K562 (cell line): ENCODE measurements around the gene IL17REL. TPM values are rescaled to one million over a fixed set of nuclear protein-coding genes. Genes with fewer than 3 reads are reported as not detected.

ENCODE experiments used
- BMI1 ChIP-seq: fragments of 150-350 bp; IDR thresholded peaks from 2 replicates; pipeline ENCODE4 v1.6.1; 2014; ENCODE audit warnings: low read length
- BRD4 ChIP-seq: fragments of 200-600 bp; sonication (generic); IDR thresholded peaks from 2 replicates; pipeline ENCODE4 v1.6.1; 2017; ENCODE audit warnings: inconsistent platforms
- EGR1 ChIP-seq: fragments of 450-650 bp; conservative IDR thresholded peaks from 2 replicates; pipeline ENCODE4 v1.6.1; 2017; ENCODE audit warnings: mild to moderate bottlenecking
- FOXJ3 ChIP-seq: sonication (generic); formaldehyde crosslinking; IDR thresholded peaks from 2 replicates; pipeline ENCODE4 v1.4.0; 2020; ENCODE audit warnings: mild to moderate bottlenecking, missing genetic modification reagents
- NBN ChIP-seq: fragments of 450-650 bp; IDR thresholded peaks from 2 replicates; pipeline ENCODE4 v1.6.1; 2016; ENCODE audit warnings: low read depth, mild to moderate bottlenecking
- PPARD ChIP-seq: fragments of 250-450 bp; sonication (Bioruptor Pico); IDR thresholded peaks from 2 replicates; pipeline ENCODE4 v1.8.0; 2022; ENCODE audit warnings: inconsistent platforms, mild to moderate bottlenecking, moderate library complexity
- SRSF9 ChIP-seq: fragments of 200-400 bp; formaldehyde crosslinking; IDR thresholded peaks from 2 replicates; pipeline ENCODE4 v1.6.1; 2017; ENCODE audit warnings: low read depth, low read length, borderline replicate concordance
- TGIF2 ChIP-seq: sonication (generic); formaldehyde crosslinking; IDR thresholded peaks from 2 replicates; pipeline ENCODE4 v1.8.1; 2022; ENCODE audit warnings: mild to moderate bottlenecking, missing genetic modification reagents, moderate library complexity
- ZNF165 ChIP-seq: fragments of 250-450 bp; sonication (Bioruptor Pico); IDR thresholded peaks from 2 replicates; pipeline ENCODE4 v1.4.0; 2020; ENCODE audit warnings: borderline replicate concordance
- ZNF197 ChIP-seq: fragments of 200-800 bp; sonication (Bioruptor generic); IDR thresholded peaks from 2 replicates; pipeline ENCODE4 v1.6.1; 2016; ENCODE audit warnings: low read depth, missing genetic modification characterization, missing compliant biosample characterization
- ZNF23 ChIP-seq: fragments of 250-450 bp; sonication (Bioruptor Pico); IDR thresholded peaks from 2 replicates; pipeline ENCODE4 v1.4.0; 2020; ENCODE audit warnings: mild to moderate bottlenecking
- ZNF431 ChIP-seq: sonication (generic); formaldehyde crosslinking; IDR thresholded peaks from 2 replicates; pipeline ENCODE4 v1.8.0; 2022; ENCODE audit warnings: mild to moderate bottlenecking, missing genetic modification reagents
- ZNF583 ChIP-seq: fragments of 250-450 bp; sonication (Bioruptor Pico); IDR thresholded peaks from 2 replicates; pipeline ENCODE4 v1.4.0; 2020
- ZNF586 ChIP-seq: fragments of 450-650 bp; formaldehyde crosslinking; conservative IDR thresholded peaks from 2 replicates; pipeline ENCODE4 v1.4.0; 2020; ENCODE audit warnings: mild to moderate bottlenecking, moderate library complexity
- ZZZ3 ChIP-seq: fragments of 450-650 bp; IDR thresholded peaks from 2 replicates; pipeline ENCODE4 v1.6.1; 2016; ENCODE audit warnings: antibody characterized with exemption, mild to moderate bottlenecking, moderate library complexity
- polyA plus RNA-seq, 8 experiments: library from polyadenylated mRNA; depleted of rRNA in 4 of 8; stranded (reverse) in 5 of 8; unstranded in 3 of 8; fragments of >200 nt; fragmentation: Nextera tagmentation in 2 of 8; fragmentation: Illumina TruSeq in 1 of 8; extraction: Ambion mirVana in 2 of 8; extraction: Trizol in 1 of 8; gene quantifications; 2 replicates each; pipeline versions ENCODE4 v1.2.1 to v1.2.3, GENCODE V29; 2011 to 2014; ENCODE audit warnings: inconsistent platforms in 1 of 8, missing spikeins in 1 of 8
- total RNA-seq, 7 experiments: library from RNA; depleted of rRNA in 6 of 7; stranded (reverse); fragments of >200 nt in 6 of 7; fragmentation: Illumina TruSeq in 2 of 7; extraction: Trizol in 2 of 7; gene quantifications; 2 replicates each; pipeline versions ENCODE4 v1.2.1 to v1.2.3, GENCODE V29; 2011 to 2021; ENCODE audit warnings: low replicate concordance in 1 of 7
- TF ChIP-seq, protein P1 (sequence below): fragments of 200-800 bp; sonication (Bioruptor generic); IDR thresholded peaks from 2 replicates; pipeline ENCODE4 v1.6.1; 2016; ENCODE audit warnings: missing genetic modification characterization, missing compliant biosample characterization
- TF ChIP-seq, protein P2 (sequence below): fragments of 200-800 bp; sonication (Bioruptor generic); IDR thresholded peaks from 2 replicates; pipeline ENCODE4 v1.6.1; 2017; ENCODE audit warnings: missing genetic modification characterization, missing compliant biosample characterization
- TF ChIP-seq, protein P3 (sequence below): sonication (generic); formaldehyde crosslinking; IDR thresholded peaks from 2 replicates; pipeline ENCODE4 v1.8.0; 2023; ENCODE audit warnings: mild to moderate bottlenecking, missing genetic modification reagents

The IL17REL gene
- total and polyA plus RNA-seq, 9 of the 15 experiments (the other 6 are each of a cell fraction or from before 2014, with no cell fraction given): 0.05 to 0.42 (median 0.11) TPM; not detected in 4

DNA sequence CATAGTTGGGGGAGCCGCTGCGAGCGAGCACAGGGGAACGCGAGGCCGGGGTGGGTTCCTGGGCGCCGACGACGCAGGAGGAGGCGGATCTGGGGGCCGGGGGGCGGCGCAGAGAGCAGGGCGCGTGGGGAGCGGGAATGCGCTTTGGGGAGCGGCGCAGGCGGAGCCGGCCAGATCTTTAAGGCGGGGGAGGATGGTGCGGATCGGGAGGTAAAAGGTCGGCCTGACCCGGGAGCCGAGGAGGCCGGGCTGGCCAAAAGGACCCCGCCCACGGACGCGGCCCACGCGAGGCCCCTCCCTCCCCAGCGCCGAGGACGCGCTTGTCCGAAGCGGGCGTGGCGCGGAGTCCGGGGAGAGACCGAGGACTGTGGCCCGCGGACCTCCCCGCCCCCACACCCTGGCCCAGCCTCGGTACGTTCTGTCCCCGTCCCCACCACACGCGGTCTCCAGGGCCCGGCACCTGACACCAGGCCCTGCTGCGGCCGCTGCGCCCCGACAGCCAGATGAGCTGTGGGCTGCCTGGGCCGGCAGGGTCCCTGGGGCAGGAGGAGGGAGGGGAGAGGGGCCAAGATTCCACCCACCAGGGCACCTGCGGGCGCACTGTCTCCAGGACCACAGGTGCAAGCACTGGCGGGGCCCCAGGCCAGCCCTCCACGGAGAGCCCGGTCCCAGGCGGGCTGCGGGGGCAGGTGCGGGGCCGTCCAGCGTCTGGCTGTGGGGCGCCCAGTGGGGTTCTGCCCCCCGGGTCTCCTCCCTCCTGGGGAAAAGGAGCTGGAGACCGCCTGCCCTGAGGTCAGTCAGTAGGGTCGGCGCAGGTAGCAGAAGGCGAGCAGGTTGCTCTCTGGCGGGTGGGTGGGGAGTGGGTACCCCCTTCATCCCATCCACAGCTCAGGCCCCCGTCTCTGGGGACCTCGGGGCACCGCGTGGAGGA lies 41.1 kb downstream of the IL17REL start (continued):
- TF ChIP-seq, protein P1, sequence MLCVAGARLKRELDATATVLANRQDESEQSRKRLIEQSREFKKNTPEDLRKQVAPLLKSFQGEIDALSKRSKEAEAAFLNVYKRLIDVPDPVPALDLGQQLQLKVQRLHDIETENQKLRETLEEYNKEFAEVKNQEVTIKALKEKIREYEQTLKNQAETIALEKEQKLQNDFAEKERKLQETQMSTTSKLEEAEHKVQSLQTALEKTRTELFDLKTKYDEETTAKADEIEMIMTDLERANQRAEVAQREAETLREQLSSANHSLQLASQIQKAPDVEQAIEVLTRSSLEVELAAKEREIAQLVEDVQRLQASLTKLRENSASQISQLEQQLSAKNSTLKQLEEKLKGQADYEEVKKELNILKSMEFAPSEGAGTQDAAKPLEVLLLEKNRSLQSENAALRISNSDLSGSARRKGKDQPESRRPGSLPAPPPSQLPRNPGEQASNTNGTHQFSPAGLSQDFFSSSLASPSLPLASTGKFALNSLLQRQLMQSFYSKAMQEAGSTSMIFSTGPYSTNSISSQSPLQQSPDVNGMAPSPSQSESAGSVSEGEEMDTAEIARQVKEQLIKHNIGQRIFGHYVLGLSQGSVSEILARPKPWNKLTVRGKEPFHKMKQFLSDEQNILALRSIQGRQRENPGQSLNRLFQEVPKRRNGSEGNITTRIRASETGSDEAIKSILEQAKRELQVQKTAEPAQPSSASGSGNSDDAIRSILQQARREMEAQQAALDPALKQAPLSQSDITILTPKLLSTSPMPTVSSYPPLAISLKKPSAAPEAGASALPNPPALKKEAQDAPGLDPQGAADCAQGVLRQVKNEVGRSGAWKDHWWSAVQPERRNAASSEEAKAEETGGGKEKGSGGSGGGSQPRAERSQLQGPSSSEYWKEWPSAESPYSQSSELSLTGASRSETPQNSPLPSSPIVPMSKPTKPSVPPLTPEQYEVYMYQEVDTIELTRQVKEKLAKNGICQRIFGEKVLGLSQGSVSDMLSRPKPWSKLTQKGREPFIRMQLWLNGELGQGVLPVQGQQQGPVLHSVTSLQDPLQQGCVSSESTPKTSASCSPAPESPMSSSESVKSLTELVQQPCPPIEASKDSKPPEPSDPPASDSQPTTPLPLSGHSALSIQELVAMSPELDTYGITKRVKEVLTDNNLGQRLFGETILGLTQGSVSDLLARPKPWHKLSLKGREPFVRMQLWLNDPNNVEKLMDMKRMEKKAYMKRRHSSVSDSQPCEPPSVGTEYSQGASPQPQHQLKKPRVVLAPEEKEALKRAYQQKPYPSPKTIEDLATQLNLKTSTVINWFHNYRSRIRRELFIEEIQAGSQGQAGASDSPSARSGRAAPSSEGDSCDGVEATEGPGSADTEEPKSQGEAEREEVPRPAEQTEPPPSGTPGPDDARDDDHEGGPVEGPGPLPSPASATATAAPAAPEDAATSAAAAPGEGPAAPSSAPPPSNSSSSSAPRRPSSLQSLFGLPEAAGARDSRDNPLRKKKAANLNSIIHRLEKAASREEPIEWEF: no peak
- TF ChIP-seq BMI1 (no peak), ZNF197 (CRISPR knock-in tag) (no peak), ZNF431 (no peak; the same call in 1 of the 2 replicates), ZNF583 (CRISPR knock-in tag) (no peak), BRD4 (peak; percentile 72; the same call in 1 of the 2 replicates), FOXJ3 (CRISPR knock-in tag) (no peak), NBN (no peak), ZZZ3 (no peak), ZNF586 (CRISPR knock-in tag) (no peak), EGR1 (peak; percentile 94), SRSF9 (no peak), PPARD (CRISPR knock-in tag) (no peak), TGIF2 (CRISPR knock-in tag) (peak; percentile 65; the same call in 1 of the 2 replicates), ZNF165 (no peak), ZNF23 (no peak)
- TF ChIP-seq, protein P2, sequence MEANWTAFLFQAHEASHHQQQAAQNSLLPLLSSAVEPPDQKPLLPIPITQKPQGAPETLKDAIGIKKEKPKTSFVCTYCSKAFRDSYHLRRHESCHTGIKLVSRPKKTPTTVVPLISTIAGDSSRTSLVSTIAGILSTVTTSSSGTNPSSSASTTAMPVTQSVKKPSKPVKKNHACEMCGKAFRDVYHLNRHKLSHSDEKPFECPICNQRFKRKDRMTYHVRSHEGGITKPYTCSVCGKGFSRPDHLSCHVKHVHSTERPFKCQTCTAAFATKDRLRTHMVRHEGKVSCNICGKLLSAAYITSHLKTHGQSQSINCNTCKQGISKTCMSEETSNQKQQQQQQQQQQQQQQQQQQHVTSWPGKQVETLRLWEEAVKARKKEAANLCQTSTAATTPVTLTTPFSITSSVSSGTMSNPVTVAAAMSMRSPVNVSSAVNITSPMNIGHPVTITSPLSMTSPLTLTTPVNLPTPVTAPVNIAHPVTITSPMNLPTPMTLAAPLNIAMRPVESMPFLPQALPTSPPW: peak; percentile 54
- TF ChIP-seq, protein P3, sequence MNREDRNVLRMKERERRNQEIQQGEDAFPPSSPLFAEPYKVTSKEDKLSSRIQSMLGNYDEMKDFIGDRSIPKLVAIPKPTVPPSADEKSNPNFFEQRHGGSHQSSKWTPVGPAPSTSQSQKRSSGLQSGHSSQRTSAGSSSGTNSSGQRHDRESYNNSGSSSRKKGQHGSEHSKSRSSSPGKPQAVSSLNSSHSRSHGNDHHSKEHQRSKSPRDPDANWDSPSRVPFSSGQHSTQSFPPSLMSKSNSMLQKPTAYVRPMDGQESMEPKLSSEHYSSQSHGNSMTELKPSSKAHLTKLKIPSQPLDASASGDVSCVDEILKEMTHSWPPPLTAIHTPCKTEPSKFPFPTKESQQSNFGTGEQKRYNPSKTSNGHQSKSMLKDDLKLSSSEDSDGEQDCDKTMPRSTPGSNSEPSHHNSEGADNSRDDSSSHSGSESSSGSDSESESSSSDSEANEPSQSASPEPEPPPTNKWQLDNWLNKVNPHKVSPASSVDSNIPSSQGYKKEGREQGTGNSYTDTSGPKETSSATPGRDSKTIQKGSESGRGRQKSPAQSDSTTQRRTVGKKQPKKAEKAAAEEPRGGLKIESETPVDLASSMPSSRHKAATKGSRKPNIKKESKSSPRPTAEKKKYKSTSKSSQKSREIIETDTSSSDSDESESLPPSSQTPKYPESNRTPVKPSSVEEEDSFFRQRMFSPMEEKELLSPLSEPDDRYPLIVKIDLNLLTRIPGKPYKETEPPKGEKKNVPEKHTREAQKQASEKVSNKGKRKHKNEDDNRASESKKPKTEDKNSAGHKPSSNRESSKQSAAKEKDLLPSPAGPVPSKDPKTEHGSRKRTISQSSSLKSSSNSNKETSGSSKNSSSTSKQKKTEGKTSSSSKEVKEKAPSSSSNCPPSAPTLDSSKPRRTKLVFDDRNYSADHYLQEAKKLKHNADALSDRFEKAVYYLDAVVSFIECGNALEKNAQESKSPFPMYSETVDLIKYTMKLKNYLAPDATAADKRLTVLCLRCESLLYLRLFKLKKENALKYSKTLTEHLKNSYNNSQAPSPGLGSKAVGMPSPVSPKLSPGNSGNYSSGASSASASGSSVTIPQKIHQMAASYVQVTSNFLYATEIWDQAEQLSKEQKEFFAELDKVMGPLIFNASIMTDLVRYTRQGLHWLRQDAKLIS (CRISPR knock-in tag): no peak
